ENCODE data around the gene ANKH.

DNA sequence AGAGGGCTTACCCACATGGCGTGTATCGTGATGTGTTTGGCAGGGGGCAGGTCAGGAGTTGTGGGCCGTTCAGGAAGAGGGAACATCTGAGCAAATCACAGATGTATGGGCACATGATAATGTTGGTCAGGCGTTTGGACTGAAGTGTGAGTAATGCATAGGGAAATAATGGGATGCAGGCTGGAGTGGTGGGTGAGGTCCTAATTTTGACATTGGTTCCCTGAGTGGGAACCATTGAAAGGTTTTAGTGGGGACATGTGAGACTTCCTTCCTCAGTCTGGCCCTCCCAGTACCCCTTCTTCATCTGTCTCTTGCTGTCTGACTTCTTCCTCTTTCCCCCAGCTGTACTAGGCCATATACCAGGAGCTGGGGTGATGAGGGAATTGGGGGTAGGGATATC lies 199.5 kb downstream of the ANKH start:
- TF ChIP-seq ZNF274 (IDR thresholded peaks at IDR 0.05; ENCODE audit: low read depth, low read length) (no peak), YY1 (IDR thresholded peaks at IDR 0.05; ENCODE audit: insufficient read depth, insufficient read length) (no peak), SUZ12 (IDR thresholded peaks at IDR 0.05; ENCODE audit: extremely low read depth, insufficient read depth, insufficient read length) (no peak)
